HG02588 (cell line): ENCODE results near the gene NXN.
"Not testable (repeated sequence)": the region's sequence is repeated elsewhere in the genome, so short reads cannot be mapped to it uniquely, and the experiment has no call there.

Experiments
- ATAC-seq: cut with Tn5 transposase; IDR thresholded peaks from one replicate; pipeline ENCODE4 v1.9.1; 2021; ENCODE audit warnings: mild to moderate bottlenecking, moderate library complexity; ENCODE audit not compliant: unreplicated experiment

The NXN gene

DNA sequence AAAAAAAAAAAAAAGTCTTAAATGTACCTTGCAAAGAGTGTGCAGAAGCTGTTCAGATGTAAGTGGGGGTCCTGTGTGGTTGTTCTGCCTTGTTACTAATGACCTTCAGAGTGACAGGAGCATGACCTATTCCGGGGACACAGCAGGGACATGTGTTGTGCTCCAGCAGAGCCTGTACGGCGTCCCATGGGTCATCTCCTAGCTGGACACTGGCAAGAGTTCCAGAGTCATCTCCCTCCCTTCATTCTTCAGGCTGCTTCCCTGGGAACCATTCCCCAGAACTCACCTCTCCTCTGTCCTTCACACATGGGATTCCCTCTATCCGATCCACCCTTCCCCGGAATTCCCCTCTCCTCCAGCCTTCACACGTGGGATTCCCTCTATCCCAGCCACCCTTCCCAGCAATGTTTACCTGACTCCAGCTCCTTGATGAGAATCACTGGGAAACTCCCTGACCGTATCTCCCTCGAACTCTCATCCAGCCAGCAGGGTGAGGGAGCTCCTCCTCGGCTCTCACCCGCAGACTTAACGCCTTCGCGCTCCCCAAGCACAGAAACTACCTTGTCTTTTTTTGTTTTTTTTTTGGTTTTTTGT, 111.6 kb downstream of the NXN start:
- ATAC-seq = no peak

DNA sequence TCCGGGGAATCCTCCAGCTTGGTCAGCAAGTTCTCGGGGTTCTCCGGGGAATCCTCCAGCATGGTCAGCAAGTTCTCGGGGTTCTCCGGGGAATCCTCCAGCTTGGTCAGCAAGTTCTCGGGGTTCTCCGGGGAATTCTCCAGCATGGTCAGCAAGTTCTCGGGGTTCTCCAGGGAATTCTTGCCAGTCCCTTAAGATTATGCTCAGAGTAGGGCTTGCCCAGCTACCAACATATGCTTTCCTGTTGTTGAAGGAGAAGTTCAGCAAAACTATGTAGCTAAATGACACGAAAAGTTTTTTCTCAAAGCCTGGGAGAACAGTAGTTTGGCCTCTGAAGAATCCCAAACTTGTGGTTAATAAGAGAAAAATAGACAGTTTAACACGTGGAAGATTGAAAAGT, 112.3 kb downstream of the NXN start:
- ATAC-seq = not testable (repeated sequence)

DNA sequence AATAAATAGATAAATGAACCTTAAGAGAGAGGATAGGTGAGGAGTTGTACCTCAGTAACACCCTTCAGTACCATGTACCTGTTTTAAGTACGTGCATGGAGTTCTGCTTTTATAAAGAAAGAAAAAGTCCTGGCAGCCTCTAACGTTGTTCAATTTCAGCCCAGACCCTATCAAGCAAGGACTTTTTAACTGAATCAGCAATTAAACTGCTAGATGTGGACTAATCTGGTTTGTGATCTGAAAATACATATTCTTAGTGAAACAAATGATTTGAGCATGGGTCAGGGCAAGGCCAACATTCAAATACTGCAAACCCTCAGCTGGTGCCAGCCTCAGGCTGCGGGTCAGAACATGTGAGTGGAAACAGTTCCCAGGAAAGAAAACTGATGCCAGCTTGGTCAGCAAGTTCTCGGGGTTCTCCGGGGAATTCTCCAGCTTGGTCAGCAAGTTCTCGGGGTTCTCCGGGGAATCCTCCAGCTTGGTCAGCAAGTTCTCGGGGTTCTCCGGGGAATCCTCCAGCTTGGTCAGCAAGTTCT, 112.9 kb downstream of the NXN start:
- no peak for ATAC-seq

DNA sequence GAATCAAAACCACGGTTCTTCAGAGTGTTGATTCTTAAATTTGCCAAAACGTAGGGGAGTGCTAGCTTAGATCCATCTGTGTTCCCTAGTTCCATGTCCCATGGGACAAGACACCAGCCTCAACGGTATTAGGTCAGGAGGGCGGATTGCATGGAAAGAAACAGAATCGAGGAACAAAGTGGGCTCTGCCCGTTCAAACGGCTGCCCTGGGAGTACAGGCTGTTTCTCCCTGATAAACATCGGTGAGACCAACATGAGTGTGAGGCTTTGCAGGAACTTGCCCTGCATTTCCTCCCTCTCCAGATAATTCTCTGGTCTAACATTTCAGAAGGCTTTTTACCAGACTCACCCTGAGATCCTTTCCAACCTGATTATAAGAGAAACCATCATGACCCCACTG, 115.3 kb downstream of the NXN start:
- no peak for ATAC-seq

DNA sequence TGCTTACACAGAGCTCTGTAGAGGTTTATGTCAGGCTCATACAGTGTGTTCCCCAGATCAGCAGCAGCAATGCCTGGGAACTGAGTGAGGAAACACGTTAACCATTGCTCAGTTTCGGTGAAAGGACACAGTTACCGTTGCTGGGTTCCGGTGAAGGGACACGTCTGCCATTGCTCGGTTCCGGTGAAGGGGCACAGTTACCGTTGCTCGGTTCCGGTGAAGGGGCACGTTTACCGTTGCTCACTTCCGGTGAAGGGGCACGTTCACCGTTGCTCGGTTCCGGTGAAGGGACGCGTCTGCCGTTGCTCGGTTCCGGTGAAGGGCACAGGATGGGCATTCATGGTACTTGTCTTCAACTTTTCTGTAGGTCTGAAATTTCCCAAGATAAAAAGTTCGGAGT, 115.7 kb downstream of the NXN start:
- no peak for ATAC-seq

DNA sequence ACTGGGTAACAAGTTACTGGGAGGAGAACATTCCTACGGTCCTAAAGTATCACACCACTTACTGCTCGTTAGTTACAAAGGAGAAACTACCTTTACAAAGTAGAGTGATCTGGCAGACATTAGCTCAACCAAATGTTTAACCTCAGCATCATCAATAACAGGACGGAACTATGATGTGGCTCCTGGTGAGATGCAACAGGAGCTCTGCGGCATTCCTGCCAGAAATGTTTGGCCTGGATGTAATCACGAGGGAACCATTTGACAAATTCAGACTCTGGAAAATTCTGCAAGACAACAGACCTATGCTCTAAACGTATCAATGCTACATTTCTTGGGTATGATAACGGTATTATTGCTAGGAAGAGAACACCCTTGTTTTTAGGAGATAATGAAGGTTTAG, 117.0 kb downstream of the NXN start:
- no peak for ATAC-seq

DNA sequence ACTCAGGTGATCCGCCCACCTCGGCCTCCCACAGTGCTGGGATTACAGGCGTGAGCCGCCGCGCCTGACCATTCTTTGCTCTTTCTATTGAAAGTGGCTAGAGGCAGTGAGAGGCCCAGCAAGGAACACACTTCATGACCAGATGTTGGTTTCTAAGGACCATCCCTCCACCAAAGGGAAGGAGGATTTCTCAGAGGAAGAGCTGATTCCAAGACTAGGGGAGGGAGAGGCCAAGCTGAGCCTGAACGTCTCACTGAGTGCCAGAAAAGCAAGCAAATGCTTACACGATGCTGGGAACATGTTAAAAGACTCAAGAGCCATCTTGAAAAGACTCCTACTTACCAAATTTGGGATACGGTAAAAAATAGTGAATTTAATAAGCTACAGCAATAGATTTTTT, 118.2 kb downstream of the NXN start:
- ATAC-seq = no peak

DNA sequence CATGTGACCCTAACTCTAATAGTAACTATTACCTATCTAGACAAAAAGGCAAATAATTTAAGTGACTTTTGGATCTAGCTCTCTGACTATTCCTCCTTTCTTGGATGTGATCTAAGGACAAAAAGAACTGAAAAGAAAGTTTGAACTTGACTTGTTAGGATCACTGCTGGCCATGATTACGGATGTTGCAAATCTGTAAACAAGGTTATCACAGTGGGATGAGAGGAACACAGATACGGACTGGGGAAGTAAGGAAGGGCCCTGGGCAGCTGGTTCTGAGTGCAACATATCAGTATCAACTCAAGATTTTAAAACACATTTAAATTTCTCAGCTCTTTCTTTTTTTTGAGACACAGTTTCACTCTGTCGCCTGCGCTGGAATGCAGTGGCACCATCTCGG, 118.8 kb downstream of the NXN start:
- ATAC-seq = no peak

DNA sequence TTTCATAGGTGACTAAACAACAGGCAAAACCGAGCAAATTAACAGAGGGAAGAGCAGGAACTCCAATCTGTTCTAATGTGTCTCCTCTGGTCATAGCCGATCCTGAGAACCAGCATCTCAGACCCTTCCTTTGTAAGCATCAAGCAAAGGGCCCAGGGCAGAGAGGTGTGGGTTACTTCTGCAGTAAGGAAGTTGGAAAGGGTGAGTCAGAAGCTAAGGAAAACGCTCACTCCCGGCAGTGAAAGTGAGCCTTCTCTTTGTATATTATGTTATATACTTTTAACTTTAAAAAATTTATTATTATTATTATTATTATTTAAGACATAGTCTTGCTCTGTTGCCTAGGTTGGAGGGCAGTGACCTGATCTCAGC, 119.8 kb downstream of the NXN start:
- ATAC-seq = no peak

DNA sequence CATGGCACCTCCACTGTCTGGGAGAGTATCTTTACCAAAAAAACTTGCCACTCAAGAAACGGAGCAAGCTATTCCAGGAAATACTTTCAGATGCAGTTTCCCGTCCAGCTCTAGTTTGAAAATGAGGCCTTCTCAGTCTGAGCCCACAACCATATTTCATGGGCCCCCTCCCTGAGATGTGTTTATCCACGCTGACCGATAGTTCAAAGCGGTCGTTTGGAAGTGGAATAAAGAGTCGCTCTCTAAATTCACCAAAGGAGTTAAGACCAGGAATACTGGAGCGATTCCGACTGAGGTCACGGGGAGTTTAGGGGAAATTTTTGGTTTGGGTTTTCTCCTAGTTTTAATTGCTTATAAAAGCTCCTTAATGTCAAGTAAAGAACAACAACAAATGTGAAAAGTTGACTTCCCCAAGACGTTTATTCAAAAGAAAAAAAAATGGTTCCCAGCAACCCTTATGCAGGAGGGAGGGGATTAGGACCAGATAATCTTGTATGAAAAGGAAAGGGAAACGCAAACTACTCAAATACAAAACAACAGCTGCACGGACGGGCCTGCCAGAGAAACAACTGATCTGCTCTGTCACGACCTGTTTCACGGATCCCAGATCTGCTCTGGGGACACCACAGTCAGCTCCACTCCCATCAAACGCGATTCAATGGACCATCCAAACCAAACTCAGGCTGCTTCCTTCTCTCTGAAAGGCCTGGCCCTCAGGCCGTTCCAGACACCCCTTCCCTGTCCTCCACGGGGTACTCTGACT, 120.3 kb downstream of the NXN start:
- ATAC-seq = no peak

DNA sequence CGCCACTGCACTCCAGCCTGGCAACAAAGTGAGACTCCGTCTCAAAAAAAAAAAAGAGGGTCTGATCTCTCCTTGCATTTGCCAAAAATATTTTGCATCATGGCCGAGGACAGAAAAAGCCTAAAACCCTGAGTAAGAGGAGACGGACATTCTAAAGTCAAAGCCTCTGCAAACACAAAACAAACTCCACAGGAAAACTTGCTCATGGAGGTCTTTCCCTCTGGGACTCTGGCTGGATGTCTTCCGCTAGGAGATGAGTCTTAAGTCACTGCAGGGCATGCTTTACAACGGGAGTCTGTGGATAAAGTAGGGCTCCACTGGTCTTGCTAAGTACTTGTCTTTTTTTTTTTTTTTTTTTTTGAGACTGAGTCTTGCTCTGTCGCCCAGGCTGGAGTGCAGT, 123.4 kb downstream of the NXN start:
- no peak for ATAC-seq

DNA sequence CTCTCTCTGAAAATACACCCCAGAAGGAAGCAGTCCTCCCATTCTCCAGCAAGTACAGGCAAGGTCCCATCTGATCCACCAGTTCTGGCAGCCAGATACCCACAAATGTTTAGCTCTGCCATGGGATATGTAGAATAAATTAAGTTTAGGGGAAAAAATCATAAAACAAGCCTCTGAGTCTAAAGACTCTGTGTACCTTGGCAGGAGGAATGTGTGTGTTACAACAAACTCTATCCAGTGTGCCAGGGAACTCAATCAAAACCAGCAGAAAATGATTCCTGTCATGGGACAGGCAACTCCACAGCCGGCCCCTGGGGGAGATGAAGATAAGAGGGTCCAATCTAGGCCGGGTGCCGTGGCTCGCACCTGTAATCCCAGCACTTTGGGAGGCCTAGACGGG, 124.0 kb downstream of the NXN start:
- no peak for ATAC-seq

DNA sequence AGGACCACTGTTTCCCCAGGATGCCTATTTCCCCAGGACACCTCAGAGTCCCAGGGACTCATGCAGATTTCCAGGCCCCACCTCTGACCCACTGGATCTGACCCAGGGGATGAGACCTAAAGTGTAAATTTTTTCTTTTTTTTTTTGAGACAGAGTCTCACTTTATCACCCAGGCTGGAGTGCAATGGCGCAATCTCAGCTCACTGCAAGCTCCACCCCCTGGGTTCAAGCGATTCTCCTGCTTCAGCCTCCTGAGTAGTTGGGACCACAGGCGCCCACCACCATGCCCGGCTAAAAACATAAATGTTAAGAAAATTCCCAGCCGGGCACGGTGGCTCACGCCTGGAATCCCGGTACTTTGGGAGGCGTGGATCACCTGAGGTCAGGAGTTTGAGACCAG, 126.7 kb downstream of the NXN start:
- not testable (repeated sequence) for ATAC-seq

DNA sequence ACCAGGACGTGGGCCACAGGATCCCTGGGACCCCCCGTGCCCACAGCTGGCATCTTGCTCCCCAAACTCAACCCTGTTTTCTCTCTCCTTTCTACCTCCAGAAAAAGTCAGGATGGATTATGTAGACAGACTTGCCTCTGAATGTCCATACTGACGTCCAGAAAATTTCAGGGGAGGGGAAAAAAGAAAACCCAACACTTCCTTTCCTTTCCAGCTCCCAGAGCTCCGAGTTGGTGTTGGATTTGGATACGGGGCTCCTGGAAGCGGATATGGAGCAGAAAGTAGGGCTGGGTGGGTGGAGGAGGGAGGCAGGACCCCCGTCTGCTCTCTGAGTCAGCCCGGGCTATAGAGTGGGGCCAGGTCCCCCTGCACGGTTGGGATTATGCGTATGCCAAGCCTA, 127.2 kb downstream of the NXN start:
- no peak for ATAC-seq

DNA sequence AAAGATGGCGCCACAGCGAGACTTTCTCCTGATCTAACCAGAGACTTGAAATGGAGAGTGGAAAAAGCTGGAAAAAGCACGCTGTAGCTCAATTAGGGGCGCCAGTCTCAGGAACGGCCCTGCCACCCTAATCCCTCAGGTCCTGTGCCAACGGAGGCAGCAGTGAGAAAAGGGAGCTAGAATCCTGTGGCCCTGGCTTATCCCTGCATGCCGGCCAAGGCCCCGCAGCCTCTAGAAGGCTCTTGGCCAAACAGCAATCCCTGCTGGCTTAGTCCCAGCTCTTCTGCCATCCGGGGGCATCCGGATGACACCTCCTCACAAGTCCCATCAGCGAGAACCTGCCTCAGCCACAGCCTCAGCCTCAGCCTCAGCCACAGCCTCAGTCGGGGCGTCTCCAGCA, 127.7 kb downstream of the NXN start:
- ATAC-seq = no peak

DNA sequence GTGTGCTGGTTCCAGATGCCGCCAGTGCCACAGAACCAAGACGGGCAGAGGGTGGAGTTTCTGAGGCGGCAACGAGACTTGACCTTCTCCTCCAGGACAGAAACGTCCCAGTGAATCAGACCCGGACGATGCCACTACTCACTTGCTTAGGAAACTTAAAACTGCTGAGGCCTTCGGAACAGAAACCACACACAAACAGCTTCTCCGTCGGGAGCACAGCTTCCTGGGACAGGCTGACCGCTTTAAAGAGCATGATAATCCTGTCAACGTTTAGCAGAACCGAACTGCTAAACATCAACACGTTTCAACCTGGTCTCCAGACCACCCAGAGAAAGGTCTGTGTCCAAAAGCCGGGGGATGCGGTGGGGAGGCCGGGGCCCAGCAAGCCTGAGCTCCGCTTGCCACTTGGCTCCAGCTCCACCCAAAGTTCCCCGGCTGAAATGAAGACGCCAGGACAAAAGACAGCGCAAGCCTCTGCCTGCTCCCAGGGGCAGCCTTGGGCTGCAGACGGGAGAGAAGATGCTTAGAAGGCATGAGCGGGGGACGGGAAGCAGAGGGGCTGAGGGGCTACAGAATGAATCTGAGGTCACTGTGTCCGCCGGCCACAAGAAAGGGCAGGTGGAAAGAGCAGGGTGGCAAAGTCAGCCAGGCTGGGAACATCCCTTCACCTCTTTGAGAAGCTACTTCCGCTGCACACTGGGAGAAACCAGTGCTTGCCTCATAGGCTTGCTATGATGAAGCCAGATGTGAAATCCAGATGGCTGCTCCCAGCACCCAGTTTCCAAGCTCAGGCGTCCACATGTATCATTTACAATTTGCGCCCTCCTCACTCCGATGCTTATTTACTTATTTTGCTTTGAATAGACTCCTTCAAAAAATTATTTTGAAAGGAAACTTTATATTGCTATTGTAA, 128.5 kb downstream of the NXN start:
- ATAC-seq = no peak

DNA sequence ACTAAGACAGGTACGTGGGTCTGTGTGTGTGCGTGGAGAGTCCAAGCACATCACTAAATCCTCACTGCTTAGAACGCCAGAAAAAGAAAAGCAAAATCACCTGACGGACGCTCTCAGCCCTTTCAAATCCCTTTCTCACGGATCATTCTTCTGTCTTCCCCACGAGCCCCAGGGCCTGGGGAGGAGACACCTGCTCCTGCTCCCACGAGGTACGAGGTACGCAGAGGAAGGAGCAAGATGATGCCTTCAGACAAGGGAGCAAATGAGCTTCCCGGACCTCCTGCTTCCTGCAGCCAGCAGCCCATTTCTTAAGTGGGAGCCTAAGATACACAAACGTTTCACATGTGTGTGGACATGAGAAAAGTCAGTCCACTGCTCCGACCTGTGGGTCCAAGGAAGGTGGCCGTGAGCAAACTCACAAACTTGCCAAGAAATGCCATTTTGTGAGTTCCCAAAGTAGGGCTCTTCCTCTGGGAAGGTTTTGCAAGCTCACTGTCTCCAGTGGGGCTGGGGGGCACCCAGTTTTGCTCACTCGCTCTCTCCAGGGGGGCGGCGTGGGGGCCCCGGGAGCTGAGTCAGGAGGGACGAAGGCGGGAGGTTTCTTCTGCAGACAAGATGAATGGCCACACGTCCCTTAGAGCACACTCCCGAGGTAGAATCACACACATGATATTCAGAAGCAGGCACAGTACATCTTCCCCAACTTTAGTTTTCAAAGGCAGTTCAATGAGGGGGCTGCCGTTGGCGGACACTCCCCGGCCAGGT, 129.3 kb downstream of the NXN start:
- ATAC-seq = no peak

DNA sequence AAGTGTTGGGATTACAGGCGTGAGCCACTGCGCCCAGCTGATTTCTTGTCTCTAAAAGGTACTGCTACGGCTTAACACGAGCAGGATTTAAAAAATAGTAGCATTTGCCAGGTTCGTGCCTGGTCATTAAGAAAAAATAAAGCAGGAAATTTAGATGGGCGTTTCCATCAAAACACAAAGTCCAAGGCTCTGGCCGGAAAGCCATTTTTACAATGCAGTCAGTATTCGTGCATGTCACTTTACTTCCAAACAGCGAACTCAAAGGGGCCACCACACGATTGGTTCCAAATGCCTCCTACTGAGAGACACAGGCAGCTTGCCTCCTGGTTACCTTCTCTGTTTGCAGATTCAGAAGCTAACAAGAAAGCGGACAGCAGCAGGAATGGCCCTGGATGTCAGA, 131.2 kb downstream of the NXN start:
- no peak for ATAC-seq

DNA sequence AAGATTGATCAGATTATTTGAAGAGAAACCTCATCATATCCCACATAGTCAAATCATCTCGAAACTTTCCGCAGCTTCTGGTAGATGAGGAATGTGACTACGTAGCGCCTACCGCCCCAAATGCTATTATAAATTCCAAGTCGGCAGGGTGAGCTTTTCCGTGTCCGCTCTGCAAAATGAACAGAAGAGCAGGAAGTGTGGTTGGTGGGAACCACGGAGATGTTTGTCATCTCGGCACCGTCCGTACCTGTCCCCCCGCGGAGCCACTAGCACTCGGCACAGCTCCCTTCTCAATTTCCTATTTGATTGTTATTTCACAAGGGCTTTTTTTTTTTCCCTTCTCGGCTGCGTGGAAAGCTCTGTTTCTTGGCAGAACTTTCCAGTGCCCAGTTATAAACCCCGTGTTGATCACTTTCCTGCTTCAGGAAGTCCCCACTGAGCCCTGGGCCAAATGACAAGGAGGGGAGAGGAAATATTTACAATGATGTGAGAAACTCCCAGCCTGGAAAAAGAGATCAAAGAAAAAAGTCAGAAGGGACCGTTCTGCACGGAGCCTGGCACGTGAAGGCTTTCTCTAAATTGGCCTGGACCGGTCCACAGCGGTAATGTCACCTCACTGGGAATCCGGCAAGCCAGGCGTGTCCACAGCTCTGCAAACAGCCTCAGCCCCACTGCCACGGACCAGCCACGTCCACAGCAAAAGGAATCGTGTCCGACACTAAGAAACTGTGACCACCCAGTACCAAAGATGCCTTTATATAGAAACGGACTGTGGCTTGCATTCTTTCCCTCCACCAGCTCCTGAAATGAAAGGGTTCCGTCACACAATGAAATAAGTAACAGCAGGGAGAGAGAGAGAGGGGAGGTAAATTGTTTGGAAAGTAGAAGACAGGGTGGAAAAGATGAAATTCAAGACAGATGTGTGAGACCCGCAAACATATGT, 132.4 kb downstream of the NXN start:
- no peak for ATAC-seq

DNA sequence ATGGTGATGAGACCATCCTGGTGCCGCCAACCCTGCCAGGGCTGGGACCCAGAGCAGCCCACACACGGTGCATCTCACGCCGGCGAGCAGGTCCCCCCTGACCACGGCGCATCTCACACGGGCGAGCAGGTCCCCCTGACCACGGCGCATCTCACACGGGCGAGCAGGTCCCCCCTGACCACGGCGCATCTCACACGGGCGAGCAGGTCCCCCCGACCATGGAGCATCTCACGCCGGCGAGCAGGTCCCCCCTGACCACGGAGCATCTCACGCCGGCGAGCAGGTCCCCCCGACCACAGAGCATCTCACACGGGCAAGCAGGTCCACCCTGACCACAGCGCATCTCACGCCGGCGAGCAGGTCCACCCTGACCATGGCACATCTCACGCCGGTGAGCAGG, 138.3 kb downstream of the NXN start:
- ATAC-seq = no peak
